Smooth muscle cell (in vitro differentiated cells): ENCODE data around the gene EFHC1. TPM values are rescaled to one million over a fixed set of nuclear protein-coding genes. Genes with fewer than 3 reads are reported as not detected.
A peak's percentile ranks its signal among the peaks of the same experiment; 100 is the strongest.

ENCODE experiments used
- DNase-seq: peaks from one replicate; lab custom pipeline; 2025; ENCODE audit not compliant: unreplicated experiment; lab: John Stamatoyannopoulos, UW
- H2AFZ ChIP-seq: fragments of 200-600 bp; sonication (generic); 2 replicates; pipeline ENCODE4 v1.6.0; 2016; ENCODE audit warnings: antibody characterized with exemption, low read depth, mild to moderate bottlenecking
- H3F3A ChIP-seq: fragments of 200-600 bp; sonication (generic); 2 replicates; pipeline ENCODE4 v1.6.0; 2017; ENCODE audit warnings: antibody characterized with exemption, low read depth
- H3K27ac ChIP-seq: fragments of 200-600 bp; sonication (generic); 2 replicates; pipeline ENCODE4 v1.5.1; 2016; ENCODE audit warnings: low read depth, mild to moderate bottlenecking
- H3K27me3 ChIP-seq: fragments of 200-600 bp; sonication (generic); 2 replicates; pipeline ENCODE4 v1.6.1; 2016; ENCODE audit warnings: low read depth, mild to moderate bottlenecking
- H3K36me3 ChIP-seq: fragments of 200-600 bp; sonication (generic); 2 replicates; pipeline ENCODE4 v1.5.1; 2016; ENCODE audit warnings: low read depth
- H3K4me1 ChIP-seq: fragments of 200-600 bp; sonication (generic); 2 replicates; pipeline ENCODE4 v1.5.1; 2016; ENCODE audit warnings: low read depth
- H3K4me2 ChIP-seq: fragments of 200-600 bp; sonication (generic); 2 replicates; pipeline ENCODE4 v1.6.0; 2016; ENCODE audit warnings: mild to moderate bottlenecking
- H3K4me3 ChIP-seq: fragments of 200-600 bp; sonication (generic); 2 replicates; pipeline ENCODE4 v1.5.1; 2016; ENCODE audit warnings: mild to moderate bottlenecking
- H3K79me2 ChIP-seq: fragments of 200-600 bp; sonication (generic); 2 replicates; pipeline ENCODE4 v1.6.0; 2016; ENCODE audit warnings: low read depth, mild to moderate bottlenecking
- H3K9ac ChIP-seq: fragments of 200-600 bp; sonication (generic); 2 replicates; pipeline ENCODE4 v1.6.0; 2016; ENCODE audit warnings: low read depth
- H3K9me3 ChIP-seq: fragments of 200-600 bp; sonication (generic); replicated peaks from 2 replicates; pipeline ENCODE4 v1.5.1; 2016; ENCODE audit warnings: low read depth
- H4K20me1 ChIP-seq: fragments of 200-600 bp; sonication (generic); 2 replicates; pipeline ENCODE4 v1.6.0; 2016; ENCODE audit warnings: low read depth
- WGBS: methylation state at CpG from one replicate; pipeline ENCODE4 v1.1.7; 2016; ENCODE audit warnings: low lambda C conversion rate; 5-methylcytosine and 5-hydroxymethylcytosine counted together
- polyA plus RNA-seq: library from polyadenylated mRNA; unstranded; fragments of >200 nt; fragmentation: Nextera tagmentation; extraction: Ambion mirVana; gene quantifications from 2 replicates; pipeline ENCODE4 v1.2.1, GENCODE V29; 2016
- total RNA-seq: library from RNA; depleted of rRNA; stranded (reverse); fragments of >200 nt; gene quantifications from 2 replicates; pipeline ENCODE4 v1.2.3, GENCODE V29; 2014
- TF ChIP-seq, protein P1 (sequence below): fragments of 200-600 bp; sonication (generic); IDR thresholded peaks from 2 replicates; pipeline ENCODE4 v1.5.1; 2017; ENCODE audit warnings: borderline replicate concordance, mild to moderate bottlenecking, antibody characterized with exemption; ENCODE audit not compliant: insufficient read depth, poor library complexity, severe bottlenecking

EFHC1 gene
- total and polyA plus RNA-seq, 2 experiments from 2014 or later, result 11.0 to 25.9 TPM

DNA sequence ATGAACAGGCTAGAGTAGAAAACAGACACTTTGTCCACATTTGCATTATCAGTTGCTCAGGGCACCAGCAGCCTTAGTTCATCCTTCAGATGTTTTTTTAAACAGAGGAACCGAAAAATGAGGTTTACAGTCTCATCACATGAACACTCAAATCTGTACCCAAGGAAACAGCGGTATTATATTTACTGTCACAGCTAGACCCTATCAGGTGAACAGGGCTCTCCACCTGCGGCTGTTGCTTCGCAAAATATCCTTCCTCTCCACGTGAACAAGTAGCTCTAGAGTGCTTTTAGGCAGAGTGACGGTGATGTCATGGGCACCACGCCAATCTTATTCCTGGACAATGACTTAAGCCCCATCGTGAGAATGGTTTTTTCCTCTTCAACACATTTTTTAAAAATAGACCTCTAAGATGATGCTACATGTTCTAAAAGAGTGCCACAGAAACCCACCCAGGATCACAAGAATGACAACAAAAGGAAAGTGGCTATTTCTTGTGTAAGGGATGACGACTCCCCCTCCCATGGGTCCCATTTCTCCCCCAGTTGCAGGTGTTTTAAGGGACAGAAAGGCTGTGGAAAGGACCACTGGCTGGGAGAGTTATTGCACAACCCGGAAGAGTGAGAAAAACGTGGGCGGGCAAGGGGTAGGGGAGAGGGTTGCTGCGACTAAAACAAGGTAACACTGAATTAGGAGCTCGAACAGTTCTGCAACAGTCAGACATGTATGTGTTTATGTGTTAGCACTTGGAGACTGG lies 77.7 kb downstream of the EFHC1 start:
- H3K27me3 ChIP-seq, result no peaks in the 10 kb centered on the region
- H3K36me3 ChIP-seq, result no peaks in the 10 kb centered on the region
- no peaks in the 10 kb centered on the region for H4K20me1 ChIP-seq
- no peak for DNase-seq
- H3K27ac ChIP-seq, result no peak overlapping the region
- H3K9ac ChIP-seq, result no peak overlapping the region
- no peaks in the 10 kb centered on the region for H3K79me2 ChIP-seq
- H3K9me3 ChIP-seq, result no peaks in the 10 kb centered on the region
- 86% methylated on average over 11 of the region's 14 CpGs for WGBS
- no peaks in the 10 kb centered on the region for H3F3A ChIP-seq
- H2AFZ ChIP-seq, result no peak overlapping the region
- H3K4me2 ChIP-seq, result no peak overlapping the region
- H3K4me1 ChIP-seq, result peaks cover 7% of the 10 kb centered on the region
- H3K4me3 ChIP-seq, result no peak overlapping the region
- TF ChIP-seq, protein P1, sequence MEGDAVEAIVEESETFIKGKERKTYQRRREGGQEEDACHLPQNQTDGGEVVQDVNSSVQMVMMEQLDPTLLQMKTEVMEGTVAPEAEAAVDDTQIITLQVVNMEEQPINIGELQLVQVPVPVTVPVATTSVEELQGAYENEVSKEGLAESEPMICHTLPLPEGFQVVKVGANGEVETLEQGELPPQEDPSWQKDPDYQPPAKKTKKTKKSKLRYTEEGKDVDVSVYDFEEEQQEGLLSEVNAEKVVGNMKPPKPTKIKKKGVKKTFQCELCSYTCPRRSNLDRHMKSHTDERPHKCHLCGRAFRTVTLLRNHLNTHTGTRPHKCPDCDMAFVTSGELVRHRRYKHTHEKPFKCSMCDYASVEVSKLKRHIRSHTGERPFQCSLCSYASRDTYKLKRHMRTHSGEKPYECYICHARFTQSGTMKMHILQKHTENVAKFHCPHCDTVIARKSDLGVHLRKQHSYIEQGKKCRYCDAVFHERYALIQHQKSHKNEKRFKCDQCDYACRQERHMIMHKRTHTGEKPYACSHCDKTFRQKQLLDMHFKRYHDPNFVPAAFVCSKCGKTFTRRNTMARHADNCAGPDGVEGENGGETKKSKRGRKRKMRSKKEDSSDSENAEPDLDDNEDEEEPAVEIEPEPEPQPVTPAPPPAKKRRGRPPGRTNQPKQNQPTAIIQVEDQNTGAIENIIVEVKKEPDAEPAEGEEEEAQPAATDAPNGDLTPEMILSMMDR, result no peak

GRCh38 chr6:52498538-52499017 lies 78.4 kb downstream of the EFHC1 start:
- no peaks in the 10 kb centered on the region for H3K79me2 ChIP-seq
- no peak overlapping the region for H3K9ac ChIP-seq
- WGBS, result 85% methylated on average over 11 of the region's 11 CpGs

DNA sequence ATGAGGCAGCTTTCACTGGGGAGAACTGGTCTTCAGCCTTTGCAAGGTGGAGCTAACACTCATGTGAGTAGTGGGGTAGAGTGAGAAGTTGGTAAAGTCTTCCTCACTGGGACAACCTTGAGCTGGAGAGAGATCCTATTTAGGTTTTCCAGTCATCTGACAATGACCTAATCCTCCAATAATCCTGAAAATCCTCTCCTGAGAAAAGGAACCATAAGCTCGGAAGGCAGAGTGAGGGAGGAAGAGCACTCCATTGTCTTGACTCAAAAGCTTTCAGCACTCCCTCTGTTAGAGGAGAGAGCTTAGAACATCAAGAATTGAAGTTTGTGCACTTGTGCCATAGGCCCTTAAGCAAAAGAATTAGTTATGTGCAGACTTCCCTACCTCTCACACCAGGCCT lies 78.9 kb downstream of the EFHC1 start:
- DNase-seq, result no peak

More at GRCh38 chr6:52498538-52499017, 78.4 kb downstream of the EFHC1 start:
- TF ChIP-seq, protein P1, result no peak
- no peaks in the 10 kb centered on the region for H3F3A ChIP-seq
- peaks cover 10% of the 10 kb centered on the region for H3K4me1 ChIP-seq
- no peak overlapping the region for H3K4me3 ChIP-seq
- H3K27ac ChIP-seq, result no peak overlapping the region
- H3K27me3 ChIP-seq, result no peaks in the 10 kb centered on the region
- no peaks in the 10 kb centered on the region for H3K9me3 ChIP-seq
- H3K36me3 ChIP-seq, result no peaks in the 10 kb centered on the region
- no peak overlapping the region for H2AFZ ChIP-seq
- no peak for DNase-seq
- H3K4me2 ChIP-seq, result no peak overlapping the region
- no peaks in the 10 kb centered on the region for H4K20me1 ChIP-seq

More for the DNA sequence above, 78.9 kb downstream of the EFHC1 start:
- Histone ChIP-seq H3K9ac (no peak overlapping the region), H3K27ac (peak overlapping the region; percentile 57), H4K20me1 (no peaks in the 10 kb centered on the region), H3K27me3 (no peaks in the 10 kb centered on the region), H2AFZ (no peak overlapping the region), H3K36me3 (no peaks in the 10 kb centered on the region), H3K9me3 (no peaks in the 10 kb centered on the region), H3K4me1 (peaks cover 10% of the 10 kb centered on the region), H3F3A (no peaks in the 10 kb centered on the region), H3K4me3 (no peak overlapping the region), H3K4me2 (no peak overlapping the region), H3K79me2 (no peaks in the 10 kb centered on the region)
- 30% methylated on average over 1 of the region's 1 CpG for WGBS
- TF ChIP-seq, protein P1, result no peak
